Ishikawa (cell line): ENCODE results near the gene TMEM217.

Experiments used
- CEBPB ChIP-seq: IDR thresholded peaks from 2 replicates; pipeline ENCODE4 v1.6.1; 2012
- CREB1 ChIP-seq: IDR thresholded peaks from 2 replicates; pipeline ENCODE4 v1.6.1; 2012; ENCODE audit warnings: low read depth
- EGR1 ChIP-seq: IDR thresholded peaks from 2 replicates; pipeline ENCODE4 v1.6.1; 2012
- FOXM1 ChIP-seq: IDR thresholded peaks from 2 replicates; pipeline ENCODE4 v1.6.1; 2012; ENCODE audit warnings: low read depth, borderline replicate concordance
- REST ChIP-seq: IDR thresholded peaks from 2 replicates; pipeline ENCODE4 v1.6.1; 2012; ENCODE audit warnings: low read depth, mild to moderate bottlenecking
- TAF1 ChIP-seq: IDR thresholded peaks from 2 replicates; pipeline ENCODE4 v1.6.1; 2012; ENCODE audit warnings: low read depth, mild to moderate bottlenecking
- TCF12 ChIP-seq: IDR thresholded peaks from 2 replicates; pipeline ENCODE4 v1.6.1; 2012; ENCODE audit warnings: low read depth
- TEAD4 ChIP-seq: IDR thresholded peaks from 2 replicates; pipeline ENCODE4 v1.6.1; 2012
- YY1 ChIP-seq: IDR thresholded peaks from 2 replicates; pipeline ENCODE4 v1.6.1; 2012; ENCODE audit warnings: low read depth

- TF ChIP-seq TCF12 (no peak), TEAD4 (no peak), REST (no peak), TAF1 (no peak), EGR1 (no peak), FOXM1 (no peak), CREB1 (no peak), YY1 (no peak), CEBPB (no peak)
Observed at GRCh38 chr6:37168811-37169495, 89.0 kb downstream of the TMEM217 start.
